ENCODE results near the gene INTS6L. TPM values are rescaled to one million over a fixed set of nuclear protein-coding genes. Genes with fewer than 3 reads are reported as not detected.

INTS6L gene
- polyA plus RNA-seq, 1 donor from 2014 or later = 57.1 TPM

- Histone ChIP-seq H3K9me2 (ENCODE audit: insufficient read depth, low read length) (no peaks in the 10 kb centered on the region), H3F3A (ENCODE audit: insufficient read depth, low read length, poor library complexity, severe bottlenecking) (no peaks in the 10 kb centered on the region), H3K9me3 (ENCODE audit: low read length) (no peaks in the 10 kb centered on the region), H2AFZ (ENCODE audit: low read depth, low read length) (no peak overlapping the region), H3K27ac (ENCODE audit: low read length) (no peak overlapping the region), H3K4me3 (ENCODE audit: low read length) (no peak overlapping the region), H4K20me1 (ENCODE audit: insufficient read depth) (no peaks in the 10 kb centered on the region), H3K9ac (ENCODE audit: low read length) (no peak overlapping the region), H3K27me3 (ENCODE audit: insufficient read depth, low read depth, low read length) (no peaks in the 10 kb centered on the region), H3K36me3 (ENCODE audit: insufficient read depth, low read length) (no peaks in the 10 kb centered on the region), H3K79me2 (replicated peaks; ENCODE audit: insufficient read depth, low read length) (no peaks in the 10 kb centered on the region), H3K4me2 (ENCODE audit: low read length) (no peak overlapping the region)
- no peak for TF ChIP-seq POLR2AphosphoS5 (IDR thresholded peaks at IDR 0.05)
- TF ChIP-seq, protein P1, sequence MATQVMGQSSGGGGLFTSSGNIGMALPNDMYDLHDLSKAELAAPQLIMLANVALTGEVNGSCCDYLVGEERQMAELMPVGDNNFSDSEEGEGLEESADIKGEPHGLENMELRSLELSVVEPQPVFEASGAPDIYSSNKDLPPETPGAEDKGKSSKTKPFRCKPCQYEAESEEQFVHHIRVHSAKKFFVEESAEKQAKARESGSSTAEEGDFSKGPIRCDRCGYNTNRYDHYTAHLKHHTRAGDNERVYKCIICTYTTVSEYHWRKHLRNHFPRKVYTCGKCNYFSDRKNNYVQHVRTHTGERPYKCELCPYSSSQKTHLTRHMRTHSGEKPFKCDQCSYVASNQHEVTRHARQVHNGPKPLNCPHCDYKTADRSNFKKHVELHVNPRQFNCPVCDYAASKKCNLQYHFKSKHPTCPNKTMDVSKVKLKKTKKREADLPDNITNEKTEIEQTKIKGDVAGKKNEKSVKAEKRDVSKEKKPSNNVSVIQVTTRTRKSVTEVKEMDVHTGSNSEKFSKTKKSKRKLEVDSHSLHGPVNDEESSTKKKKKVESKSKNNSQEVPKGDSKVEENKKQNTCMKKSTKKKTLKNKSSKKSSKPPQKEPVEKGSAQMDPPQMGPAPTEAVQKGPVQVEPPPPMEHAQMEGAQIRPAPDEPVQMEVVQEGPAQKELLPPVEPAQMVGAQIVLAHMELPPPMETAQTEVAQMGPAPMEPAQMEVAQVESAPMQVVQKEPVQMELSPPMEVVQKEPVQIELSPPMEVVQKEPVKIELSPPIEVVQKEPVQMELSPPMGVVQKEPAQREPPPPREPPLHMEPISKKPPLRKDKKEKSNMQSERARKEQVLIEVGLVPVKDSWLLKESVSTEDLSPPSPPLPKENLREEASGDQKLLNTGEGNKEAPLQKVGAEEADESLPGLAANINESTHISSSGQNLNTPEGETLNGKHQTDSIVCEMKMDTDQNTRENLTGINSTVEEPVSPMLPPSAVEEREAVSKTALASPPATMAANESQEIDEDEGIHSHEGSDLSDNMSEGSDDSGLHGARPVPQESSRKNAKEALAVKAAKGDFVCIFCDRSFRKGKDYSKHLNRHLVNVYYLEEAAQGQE (IDR thresholded peaks at IDR 0.05; ENCODE audit: borderline replicate concordance) = no peak
- no peak for TF ChIP-seq TAF1 (IDR thresholded peaks at IDR 0.05; ENCODE audit: low read depth)
- no peak for TF ChIP-seq EP300 (conservative IDR thresholded peaks at IDR 0.05; ENCODE audit: poor library complexity, severe bottlenecking)
- TF ChIP-seq RAD21 (conservative IDR thresholded peaks at IDR 0.05) = no peak
- TF ChIP-seq, protein P2, sequence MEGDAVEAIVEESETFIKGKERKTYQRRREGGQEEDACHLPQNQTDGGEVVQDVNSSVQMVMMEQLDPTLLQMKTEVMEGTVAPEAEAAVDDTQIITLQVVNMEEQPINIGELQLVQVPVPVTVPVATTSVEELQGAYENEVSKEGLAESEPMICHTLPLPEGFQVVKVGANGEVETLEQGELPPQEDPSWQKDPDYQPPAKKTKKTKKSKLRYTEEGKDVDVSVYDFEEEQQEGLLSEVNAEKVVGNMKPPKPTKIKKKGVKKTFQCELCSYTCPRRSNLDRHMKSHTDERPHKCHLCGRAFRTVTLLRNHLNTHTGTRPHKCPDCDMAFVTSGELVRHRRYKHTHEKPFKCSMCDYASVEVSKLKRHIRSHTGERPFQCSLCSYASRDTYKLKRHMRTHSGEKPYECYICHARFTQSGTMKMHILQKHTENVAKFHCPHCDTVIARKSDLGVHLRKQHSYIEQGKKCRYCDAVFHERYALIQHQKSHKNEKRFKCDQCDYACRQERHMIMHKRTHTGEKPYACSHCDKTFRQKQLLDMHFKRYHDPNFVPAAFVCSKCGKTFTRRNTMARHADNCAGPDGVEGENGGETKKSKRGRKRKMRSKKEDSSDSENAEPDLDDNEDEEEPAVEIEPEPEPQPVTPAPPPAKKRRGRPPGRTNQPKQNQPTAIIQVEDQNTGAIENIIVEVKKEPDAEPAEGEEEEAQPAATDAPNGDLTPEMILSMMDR (IDR thresholded peaks at IDR 0.05; ENCODE audit: poor library complexity, severe bottlenecking) = no peak
- TF ChIP-seq EZH2 (IDR thresholded peaks at IDR 0.05; ENCODE audit: borderline replicate concordance, insufficient read depth, low read length, poor library complexity, severe bottlenecking) = no peak
- no peak for TF ChIP-seq MXI1 (conservative IDR thresholded peaks at IDR 0.05; ENCODE audit: poor library complexity, severe bottlenecking)
- no peak for TF ChIP-seq SMC3 (conservative IDR thresholded peaks at IDR 0.05; ENCODE audit: poor library complexity)
Observed at GRCh38 chrX:135544338-135544948, 24.0 kb downstream of the INTS6L start.

DNA sequence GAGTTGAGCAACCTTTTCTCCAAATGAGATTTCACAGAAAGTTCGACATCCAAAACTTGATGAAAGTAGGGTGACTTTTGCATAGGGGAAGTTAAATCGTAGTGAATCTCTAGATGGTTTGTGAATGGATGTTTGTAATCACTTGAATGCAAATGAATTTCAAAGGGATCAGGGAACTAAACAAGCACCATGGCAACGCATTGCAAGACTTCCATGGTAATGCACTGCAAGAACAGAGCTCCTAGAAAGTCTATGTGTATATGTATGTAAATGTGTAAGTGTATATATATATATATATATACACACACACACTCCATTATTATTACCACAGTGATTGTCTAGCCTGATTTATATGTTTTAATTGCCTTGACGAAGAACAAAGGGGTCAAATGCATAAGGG, 27.3 kb downstream of the INTS6L start:
- Histone ChIP-seq H3K9me3 (ENCODE audit: low read length) (no peaks in the 10 kb centered on the region), H3K79me2 (replicated peaks; ENCODE audit: insufficient read depth, low read length) (no peaks in the 10 kb centered on the region), H3K36me3 (ENCODE audit: insufficient read depth, low read length) (no peaks in the 10 kb centered on the region), H3F3A (ENCODE audit: insufficient read depth, low read length, poor library complexity, severe bottlenecking) (no peaks in the 10 kb centered on the region), H3K4me2 (ENCODE audit: low read length) (no peak overlapping the region), H3K9me2 (ENCODE audit: insufficient read depth, low read length) (no peaks in the 10 kb centered on the region), H4K20me1 (ENCODE audit: insufficient read depth) (no peaks in the 10 kb centered on the region), H3K27me3 (ENCODE audit: insufficient read depth, low read depth, low read length) (no peaks in the 10 kb centered on the region), H3K4me3 (ENCODE audit: low read length) (no peak overlapping the region), H3K27ac (ENCODE audit: low read length) (no peak overlapping the region), H2AFZ (ENCODE audit: low read depth, low read length) (no peak overlapping the region), H3K9ac (ENCODE audit: low read length) (no peak overlapping the region)
- no peak for TF ChIP-seq EP300 (conservative IDR thresholded peaks at IDR 0.05; ENCODE audit: poor library complexity, severe bottlenecking)
- no peak for TF ChIP-seq TAF1 (IDR thresholded peaks at IDR 0.05; ENCODE audit: low read depth)
- TF ChIP-seq EZH2 (IDR thresholded peaks at IDR 0.05; ENCODE audit: borderline replicate concordance, insufficient read depth, low read length, poor library complexity, severe bottlenecking) = no peak
- no peak for TF ChIP-seq SMC3 (conservative IDR thresholded peaks at IDR 0.05; ENCODE audit: poor library complexity)
- no peak for TF ChIP-seq RAD21 (conservative IDR thresholded peaks at IDR 0.05)
- TF ChIP-seq MXI1 (conservative IDR thresholded peaks at IDR 0.05; ENCODE audit: poor library complexity, severe bottlenecking) = no peak
- no peak for TF ChIP-seq POLR2AphosphoS5 (IDR thresholded peaks at IDR 0.05)
- TF ChIP-seq, protein P2 (IDR thresholded peaks at IDR 0.05; ENCODE audit: poor library complexity, severe bottlenecking) = no peak
- TF ChIP-seq, protein P1 (IDR thresholded peaks at IDR 0.05; ENCODE audit: borderline replicate concordance) = no peak

All from neural cell (in vitro differentiated cells).